ENCODE results near the gene NYAP2.

NYAP2 gene

GRCh38 chr2:225399504-225399903 is at the start of gene NYAP2:
NYAP2 (plus strand) TSS chr2:225399710; CDS start chr2:225408881, 9,171 bp downstream.
- DNase-seq = peak; percentile 25 to 69

- no peak for DNase-seq
Observed at GRCh38 chr2:225353579-225354085, 45.9 kb upstream of the NYAP2 start.

GRCh38 chr2:225354281-225354774 is 45.2 kb upstream of the NYAP2 start:
- no peak for DNase-seq

GRCh38 chr2:225355788-225356187 is 43.7 kb upstream of the NYAP2 start:
- no peak for DNase-seq

DNA sequence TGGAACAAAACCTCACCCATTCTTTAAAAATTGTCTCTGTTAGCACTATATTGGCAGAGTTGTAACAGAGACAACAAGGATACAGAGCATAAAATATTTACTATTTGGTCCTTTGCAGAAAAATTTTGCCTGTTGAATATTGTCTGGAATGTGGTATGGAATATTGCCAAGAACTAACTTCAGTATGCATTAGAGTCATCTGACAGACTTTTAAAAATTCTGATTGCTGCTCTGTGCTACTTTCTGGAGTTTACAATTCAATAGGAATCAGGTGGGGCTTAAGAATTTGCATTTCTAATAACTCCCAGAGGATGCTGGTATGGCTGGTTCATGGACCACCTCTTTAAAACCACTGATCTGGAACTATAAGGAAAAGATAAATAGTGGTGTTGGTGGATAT is 32.8 kb upstream of the NYAP2 start:
- no peak for DNase-seq

DNA sequence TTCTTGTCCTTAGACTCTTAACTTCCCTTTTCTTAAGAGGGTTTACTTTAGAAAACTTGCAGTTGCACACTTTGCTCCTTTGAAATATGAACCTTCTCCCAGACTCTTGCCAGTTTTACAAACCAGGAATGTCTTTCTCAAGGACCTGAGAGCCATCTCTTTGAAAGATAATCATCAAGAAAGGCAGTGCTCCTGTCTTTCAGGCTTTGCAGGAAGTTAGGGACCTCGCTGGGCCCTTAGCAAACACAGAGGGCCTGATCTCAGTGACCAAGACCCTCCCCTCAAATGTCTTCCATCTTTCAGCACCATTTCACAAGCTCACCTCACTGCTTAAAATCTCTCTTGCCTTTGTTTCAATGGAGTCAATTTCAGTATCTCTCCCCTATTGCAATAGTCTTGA is 32.0 kb upstream of the NYAP2 start:
- no peak for DNase-seq

- DNase-seq = no peak
Observed at GRCh38 chr2:225378984-225379383, 20.5 kb upstream of the NYAP2 start.

DNA sequence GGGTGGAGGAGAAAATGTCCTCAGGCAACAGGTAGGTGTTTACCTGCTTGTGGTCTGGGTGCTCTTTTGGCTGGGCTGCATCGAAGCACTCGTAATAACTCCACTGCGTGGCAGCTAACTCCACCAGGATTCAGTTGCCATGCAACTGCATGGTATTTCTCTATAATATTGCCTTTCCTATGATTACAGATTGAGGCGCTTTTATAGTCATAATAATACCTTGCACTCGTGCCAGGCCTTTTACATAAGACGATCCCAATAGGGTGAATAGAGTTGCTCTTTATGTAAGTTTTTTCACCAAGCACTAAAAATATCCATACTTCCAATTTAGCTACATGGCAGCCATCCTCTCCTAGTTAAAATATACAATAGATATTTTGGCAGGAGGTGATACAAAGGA is 19.7 kb upstream of the NYAP2 start:
- DNase-seq = no peak

DNA sequence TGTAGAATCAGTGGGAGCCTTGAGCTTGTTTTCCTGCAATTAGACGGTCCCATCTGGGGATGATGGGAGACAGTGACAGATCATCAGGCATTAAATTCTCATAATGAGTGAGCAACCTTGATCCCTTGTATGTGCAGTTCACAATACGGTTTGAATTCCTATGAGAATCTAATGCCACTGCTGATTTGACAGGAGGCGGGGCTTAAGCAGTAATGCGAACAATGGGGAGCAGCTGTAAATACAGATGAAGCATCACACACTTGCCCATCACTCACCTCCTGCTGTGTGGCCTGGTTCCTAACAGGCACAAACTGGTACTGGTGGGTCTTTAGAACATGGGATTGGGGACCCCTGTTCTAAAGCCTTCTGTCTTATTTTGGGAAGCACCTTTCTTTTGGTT is 17.9 kb upstream of the NYAP2 start:
- DNase-seq = no peak

- no peak for DNase-seq
Observed at GRCh38 chr2:225398372-225398771, 1.1 kb upstream of the NYAP2 start.

DNA sequence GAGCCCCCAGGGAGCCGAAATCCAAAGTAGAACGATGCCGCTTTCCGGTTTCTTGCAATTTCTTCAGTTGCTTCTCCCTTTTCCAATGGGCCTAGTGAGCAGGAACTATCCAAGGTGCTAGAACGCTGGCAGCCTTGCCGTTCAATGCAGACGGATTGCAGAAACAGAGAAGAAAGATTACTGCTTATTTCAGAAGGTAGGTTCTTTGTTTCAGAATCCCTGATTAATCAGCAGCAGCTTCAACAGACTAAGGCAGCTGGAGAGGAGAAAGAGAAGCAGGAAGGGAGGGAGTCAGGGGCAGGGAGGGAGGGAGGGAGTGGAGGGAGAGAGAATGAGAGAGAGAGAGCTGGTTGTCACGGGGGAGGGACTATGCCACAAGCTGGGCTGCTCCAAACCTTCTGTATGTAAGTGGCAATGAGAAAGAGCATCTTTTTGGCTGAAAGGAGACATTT is 576 bp downstream of the NYAP2 start:
- peak; percentile 32 to 74 for DNase-seq

- DNase-seq = peak in 1 of 2 experiments; percentile 44
Observed at GRCh38 chr2:225400546-225401400, 1.3 kb downstream of the NYAP2 start.

DNA sequence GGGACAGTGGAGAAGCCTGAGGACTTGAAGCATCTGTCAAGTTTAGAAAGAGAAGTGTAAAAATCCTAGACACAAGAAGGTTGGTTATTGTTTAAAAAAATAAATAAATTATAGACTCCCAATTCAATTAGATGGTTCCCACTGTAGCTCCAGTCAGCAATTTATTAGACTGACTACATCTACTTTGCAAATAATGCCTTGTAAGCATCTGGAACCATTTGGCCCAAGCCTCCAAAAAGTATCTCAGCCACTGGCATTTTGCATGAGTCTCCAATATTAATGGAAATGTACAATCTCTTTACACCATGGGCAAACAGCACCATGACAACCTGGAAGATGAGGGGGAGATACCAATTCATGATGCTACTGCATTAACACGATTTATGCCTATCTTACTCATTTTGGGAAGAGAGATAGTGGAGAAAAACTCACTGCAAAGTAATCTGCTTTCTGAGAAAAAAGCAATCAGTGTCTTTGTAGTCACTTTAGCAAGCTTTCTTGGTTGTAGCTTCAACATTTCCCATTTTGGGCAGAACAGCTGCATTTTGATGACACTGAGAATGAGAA is 2.8 kb downstream of the NYAP2 start:
- no peak for DNase-seq

DNA sequence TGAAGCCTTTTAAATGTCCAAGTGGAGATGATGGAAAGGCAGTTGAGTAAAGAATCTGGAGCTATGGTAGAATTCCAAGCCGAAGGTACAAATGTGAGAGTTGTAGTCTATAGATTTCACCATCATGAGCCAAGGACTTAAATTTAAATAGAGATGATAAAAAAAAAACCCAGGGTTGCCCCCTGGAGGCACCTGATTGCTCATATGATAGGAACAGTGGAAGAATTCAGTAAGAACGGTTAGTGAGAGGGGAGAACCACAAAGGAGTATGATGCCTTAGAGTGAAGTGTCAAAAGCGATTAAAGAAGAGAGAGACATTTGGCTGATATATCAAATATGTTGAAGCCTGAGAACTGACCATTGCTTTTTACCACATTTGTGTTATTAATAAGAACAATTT is 11.9 kb downstream of the NYAP2 start:
- no peak for DNase-seq

DNA sequence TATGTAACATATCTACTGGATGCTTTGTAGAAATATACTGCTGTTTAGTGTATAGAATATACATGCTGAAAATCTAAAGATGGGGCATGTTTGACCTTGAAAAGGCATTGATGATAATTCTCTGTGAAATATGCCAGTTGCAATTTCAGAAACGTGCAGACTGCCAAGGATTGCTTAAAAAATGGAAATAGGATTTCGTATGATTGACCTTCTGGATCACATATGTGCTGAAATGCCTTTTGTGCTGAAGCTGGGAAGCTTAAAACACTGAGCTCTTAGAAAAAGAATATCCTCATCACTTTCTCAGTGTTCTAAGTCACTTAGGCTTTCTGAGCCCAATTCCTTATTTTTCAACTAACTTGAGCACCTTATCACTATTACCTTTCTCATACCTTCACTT is 14.3 kb downstream of the NYAP2 start:
- no peak for DNase-seq

DNA sequence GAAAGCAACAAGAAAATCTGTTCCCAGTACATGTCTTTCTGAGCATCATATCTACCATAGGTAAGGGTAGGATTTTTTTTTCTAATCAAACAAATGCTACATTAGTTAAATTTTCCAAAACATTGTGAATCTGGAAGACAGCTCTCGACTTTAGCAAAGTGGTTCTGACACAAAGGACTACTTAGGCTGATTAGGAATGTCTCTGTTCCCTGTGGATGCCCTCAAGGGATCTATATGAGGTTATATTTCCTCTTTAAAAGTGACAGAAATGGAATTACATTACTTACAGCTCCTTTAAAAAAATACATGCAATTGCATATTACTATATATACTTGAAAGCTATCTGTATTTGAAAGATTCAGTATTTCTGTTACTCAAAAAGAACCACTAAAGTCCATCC is 15.4 kb downstream of the NYAP2 start:
- DNase-seq = no peak

DNA sequence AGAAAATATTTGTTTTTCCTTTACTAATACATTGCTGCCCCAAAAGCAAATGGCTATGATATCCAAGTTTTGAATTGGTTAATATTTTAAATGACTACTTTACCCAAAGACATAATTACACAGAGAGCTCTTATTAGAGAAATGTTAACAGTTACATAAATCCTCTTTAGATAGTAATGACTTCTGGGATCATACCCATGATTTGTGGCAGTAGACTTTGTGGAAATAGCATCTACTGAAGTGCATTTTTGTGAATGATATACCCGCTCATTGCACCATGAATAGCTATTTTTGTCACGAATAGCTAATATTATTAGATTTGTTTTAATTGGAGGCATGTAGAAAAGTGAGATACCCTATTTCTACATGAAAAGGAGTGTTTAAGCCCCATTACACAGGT is 15.8 kb downstream of the NYAP2 start:
- DNase-seq = no peak

- DNase-seq = no peak
Observed at GRCh38 chr2:225415792-225416191, 16.3 kb downstream of the NYAP2 start.

DNA sequence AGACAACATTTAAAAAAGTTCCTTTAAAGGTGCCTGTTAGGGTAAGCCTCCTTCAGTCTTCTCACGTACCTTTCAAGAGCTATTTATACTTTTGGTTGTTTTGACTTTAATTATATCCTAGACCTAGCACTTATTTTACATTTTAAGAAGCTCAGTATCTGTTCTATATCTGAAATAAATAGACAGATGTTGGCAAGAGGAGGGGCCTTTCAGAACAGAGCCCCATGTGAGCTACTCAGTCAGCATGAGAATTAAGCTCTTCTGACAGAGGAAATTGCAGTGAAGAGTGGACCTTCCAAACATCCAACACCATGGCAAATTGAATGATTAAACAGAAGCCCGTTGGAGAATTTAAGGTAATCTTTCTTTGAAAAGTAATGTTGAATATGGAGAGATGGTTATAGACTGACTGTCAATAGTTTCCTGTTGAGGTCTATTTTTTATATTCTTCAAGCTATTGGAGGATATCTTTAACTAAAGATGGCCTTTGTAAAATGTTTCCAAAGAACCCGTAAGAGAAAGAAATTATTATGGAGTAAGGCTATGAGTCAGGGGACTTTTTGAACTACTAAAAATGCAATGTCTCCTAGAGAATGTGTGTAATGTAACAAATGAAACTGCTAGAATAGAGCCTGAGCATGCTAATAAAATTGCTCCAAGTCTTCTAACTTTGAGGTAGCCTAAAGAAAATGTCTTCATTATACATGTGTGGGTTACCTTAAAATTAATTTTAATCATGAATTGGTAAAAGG is 17.3 kb downstream of the NYAP2 start:
- no peak for DNase-seq

DNA sequence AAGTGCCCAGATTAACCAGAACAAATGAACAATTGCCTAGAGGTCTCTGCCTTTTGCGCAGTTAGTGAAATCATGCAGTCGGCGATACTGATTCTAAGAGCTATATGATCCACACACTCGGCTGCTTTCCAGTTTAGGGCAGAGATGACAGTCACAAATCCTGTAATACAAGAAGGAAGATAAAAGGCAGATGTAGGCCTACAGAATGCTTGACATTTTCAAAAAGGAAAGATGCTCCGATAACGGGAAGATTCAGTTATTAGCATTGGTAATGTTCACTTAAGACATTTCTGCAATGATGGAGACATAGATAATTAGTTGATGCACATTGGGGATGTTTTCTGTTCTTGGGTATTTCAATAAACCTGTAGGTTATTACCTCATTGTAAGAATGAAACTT is 19.5 kb downstream of the NYAP2 start:
- DNase-seq = no peak

DNA sequence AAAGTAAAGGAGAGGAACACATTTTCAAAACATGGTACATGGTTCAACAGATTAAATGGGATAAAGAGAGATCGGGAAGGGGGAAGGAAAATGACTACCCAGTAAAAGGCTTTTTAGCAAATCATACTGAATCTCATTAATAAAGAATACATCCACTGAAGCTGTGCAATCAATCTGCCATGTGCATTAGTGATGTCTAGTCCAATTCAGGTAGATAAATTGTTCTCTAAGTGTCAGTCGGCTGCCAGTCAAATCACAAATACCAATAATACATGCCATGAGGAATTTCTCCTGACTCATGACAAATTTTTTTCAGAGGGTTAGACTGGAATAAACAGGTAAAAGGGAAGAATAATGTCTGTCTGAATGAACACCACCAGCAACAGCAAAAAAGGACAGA is 22.6 kb downstream of the NYAP2 start:
- DNase-seq = no peak

GRCh38 chr2:225425284-225425683 is 25.8 kb downstream of the NYAP2 start:
- no peak for DNase-seq

- no peak for DNase-seq
Observed at GRCh38 chr2:225428360-225428759, 28.9 kb downstream of the NYAP2 start.
